ENCODE measurements around the gene BABAM2. TPM values are rescaled to one million over a fixed set of nuclear protein-coding genes. Genes with fewer than 3 reads are reported as not detected.

Gene BABAM2
- total RNA-seq, 6 experiments from 2014 or later = 17.1 to 39.4 (median 25.5) TPM

DNA sequence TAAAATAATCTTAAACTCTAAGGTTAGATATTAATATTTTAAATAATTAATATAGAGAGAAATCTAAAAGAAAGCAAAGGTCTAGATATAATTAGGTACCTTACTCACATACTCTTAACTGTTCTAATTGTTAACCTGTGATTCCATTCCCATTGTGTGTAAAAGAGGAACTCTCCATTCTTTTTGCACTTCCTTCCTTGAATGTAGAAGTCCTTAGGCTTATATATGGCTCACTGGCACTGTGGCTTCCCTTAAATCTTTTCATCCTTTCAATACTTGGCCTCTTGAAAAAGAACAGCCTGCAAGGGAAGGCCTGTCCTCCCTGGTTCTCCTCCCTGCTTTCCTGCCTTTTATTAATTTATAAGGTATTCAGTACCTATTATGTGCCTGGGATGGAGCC lies 319.3 kb downstream of the BABAM2 start:
- no peak for ATAC-seq
- no peak overlapping the region for H3K27ac ChIP-seq

GRCh38 chr2:28210535-28210934 lies 320.0 kb downstream of the BABAM2 start:
- no peaks in the 10 kb centered on the region for H3K4me1 ChIP-seq
- DNase-seq (no peak), ATAC-seq (no peak)
- 100% methylated on average over 1 of the region's 1 CpG for WGBS (ENCODE audit: insufficient coverage, low coverage, low lambda C conversion rate, missing lambda C conversion rate)
- TF ChIP-seq, protein P1, sequence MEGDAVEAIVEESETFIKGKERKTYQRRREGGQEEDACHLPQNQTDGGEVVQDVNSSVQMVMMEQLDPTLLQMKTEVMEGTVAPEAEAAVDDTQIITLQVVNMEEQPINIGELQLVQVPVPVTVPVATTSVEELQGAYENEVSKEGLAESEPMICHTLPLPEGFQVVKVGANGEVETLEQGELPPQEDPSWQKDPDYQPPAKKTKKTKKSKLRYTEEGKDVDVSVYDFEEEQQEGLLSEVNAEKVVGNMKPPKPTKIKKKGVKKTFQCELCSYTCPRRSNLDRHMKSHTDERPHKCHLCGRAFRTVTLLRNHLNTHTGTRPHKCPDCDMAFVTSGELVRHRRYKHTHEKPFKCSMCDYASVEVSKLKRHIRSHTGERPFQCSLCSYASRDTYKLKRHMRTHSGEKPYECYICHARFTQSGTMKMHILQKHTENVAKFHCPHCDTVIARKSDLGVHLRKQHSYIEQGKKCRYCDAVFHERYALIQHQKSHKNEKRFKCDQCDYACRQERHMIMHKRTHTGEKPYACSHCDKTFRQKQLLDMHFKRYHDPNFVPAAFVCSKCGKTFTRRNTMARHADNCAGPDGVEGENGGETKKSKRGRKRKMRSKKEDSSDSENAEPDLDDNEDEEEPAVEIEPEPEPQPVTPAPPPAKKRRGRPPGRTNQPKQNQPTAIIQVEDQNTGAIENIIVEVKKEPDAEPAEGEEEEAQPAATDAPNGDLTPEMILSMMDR (IDR thresholded peaks at IDR 0.05) = no peak
- TF ChIP-seq POLR2A (IDR thresholded peaks at IDR 0.05) = no peak
- H3K27me3 ChIP-seq = no peaks in the 10 kb centered on the region
- no peaks in the 10 kb centered on the region for H3K9me3 ChIP-seq
- no peaks in the 10 kb centered on the region for H3K36me3 ChIP-seq
- H3K27ac ChIP-seq = no peak overlapping the region
- H3K4me3 ChIP-seq = no peak overlapping the region
- intact Hi-C loops (cut with DNase I) = no loop called here

More for the DNA sequence above, 319.3 kb downstream of the BABAM2 start:
- no peaks in the 10 kb centered on the region for H3K9me3 ChIP-seq
- H3K4me1 ChIP-seq = no peaks in the 10 kb centered on the region
- no peak for DNase-seq
- H3K27me3 ChIP-seq = no peaks in the 10 kb centered on the region
- TF ChIP-seq, protein P1 (IDR thresholded peaks at IDR 0.05) = no peak
- no peak for TF ChIP-seq POLR2A (IDR thresholded peaks at IDR 0.05)
- H3K36me3 ChIP-seq = no peaks in the 10 kb centered on the region
- no peak overlapping the region for H3K4me3 ChIP-seq
- intact Hi-C loops (cut with DNase I) = no loop called here

DNA sequence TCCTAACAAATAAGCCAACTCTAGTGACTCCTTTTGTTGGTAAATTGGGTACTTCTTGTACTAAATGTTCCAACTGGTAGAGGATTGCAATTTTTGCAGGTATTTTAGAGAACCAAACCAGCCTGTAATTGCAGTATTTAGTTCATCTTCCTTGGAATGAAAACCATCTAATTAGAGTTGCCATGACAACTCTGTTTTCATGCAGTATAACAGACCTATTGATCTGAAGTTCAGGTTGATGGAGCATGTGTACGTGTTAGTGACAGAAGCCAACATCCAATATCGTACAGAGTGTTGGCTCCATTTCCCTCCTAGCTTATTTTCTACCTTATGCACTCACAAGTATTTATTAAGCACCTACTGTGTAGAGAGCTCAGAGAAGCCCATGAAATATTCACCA lies 325.8 kb downstream of the BABAM2 start:
- H3K9me3 ChIP-seq = no peaks in the 10 kb centered on the region
- H3K36me3 ChIP-seq = no peaks in the 10 kb centered on the region
- H3K4me3 ChIP-seq = no peak overlapping the region
- WGBS (ENCODE audit: insufficient coverage, low coverage, low lambda C conversion rate, missing lambda C conversion rate) = 48% methylated on average over 2 of the region's 2 CpGs
- intact Hi-C loops (cut with DNase I) = no loop called here
- no peak overlapping the region for H3K27ac ChIP-seq
- no peaks in the 10 kb centered on the region for H3K4me1 ChIP-seq
- no peak for TF ChIP-seq POLR2A (IDR thresholded peaks at IDR 0.05)
- TF ChIP-seq, protein P1 (IDR thresholded peaks at IDR 0.05) = no peak
- no peaks in the 10 kb centered on the region for H3K27me3 ChIP-seq
- no peak for ATAC-seq
- DNase-seq = no peak

DNA sequence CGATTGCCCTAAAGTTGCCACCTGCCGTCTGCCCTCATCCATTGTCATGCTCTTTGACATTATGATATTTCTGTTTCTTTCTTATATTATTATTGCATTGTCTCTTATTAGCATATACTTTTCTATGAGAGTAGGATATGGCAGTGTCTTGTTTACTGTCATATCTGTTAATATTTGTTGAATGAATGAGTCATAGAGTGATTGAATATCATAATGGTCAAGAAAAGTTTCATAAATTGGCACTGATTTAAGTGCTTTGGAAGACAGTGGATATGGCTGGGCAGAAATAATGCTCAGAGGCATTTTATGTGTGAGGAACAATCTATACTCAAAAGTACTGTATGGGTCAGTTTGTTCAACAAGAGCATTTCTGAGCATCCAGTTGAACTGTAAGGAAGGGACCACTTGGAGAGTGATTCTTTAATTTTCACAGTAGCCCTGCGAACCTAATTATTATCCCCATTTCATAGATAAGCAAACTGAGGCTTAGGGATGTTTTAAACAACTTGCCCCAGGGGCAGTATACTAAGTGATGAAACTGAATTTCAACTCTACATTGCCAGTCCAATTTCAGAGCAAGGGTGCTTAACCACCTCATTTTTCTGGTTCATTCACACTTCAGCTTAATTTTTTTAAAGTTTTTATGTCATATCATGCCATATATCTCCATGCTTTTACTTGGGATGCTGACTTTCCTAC lies 326.7 kb downstream of the BABAM2 start:
- TF ChIP-seq POLR2A (IDR thresholded peaks at IDR 0.05) = no peak
- TF ChIP-seq, protein P1 (IDR thresholded peaks at IDR 0.05) = no peak
- no peak overlapping the region for H3K4me3 ChIP-seq
- DNase-seq = no peak
- no peaks in the 10 kb centered on the region for H3K27me3 ChIP-seq
- 94% methylated on average over 3 of the region's 3 CpGs for WGBS (ENCODE audit: insufficient coverage, low coverage, low lambda C conversion rate, missing lambda C conversion rate)
- no peaks in the 10 kb centered on the region for H3K36me3 ChIP-seq
- H3K9me3 ChIP-seq = no peaks in the 10 kb centered on the region
- ATAC-seq = no peak
- H3K4me1 ChIP-seq = no peaks in the 10 kb centered on the region
- H3K27ac ChIP-seq = no peak overlapping the region
- intact Hi-C loops (cut with DNase I) = no loop called here

DNA sequence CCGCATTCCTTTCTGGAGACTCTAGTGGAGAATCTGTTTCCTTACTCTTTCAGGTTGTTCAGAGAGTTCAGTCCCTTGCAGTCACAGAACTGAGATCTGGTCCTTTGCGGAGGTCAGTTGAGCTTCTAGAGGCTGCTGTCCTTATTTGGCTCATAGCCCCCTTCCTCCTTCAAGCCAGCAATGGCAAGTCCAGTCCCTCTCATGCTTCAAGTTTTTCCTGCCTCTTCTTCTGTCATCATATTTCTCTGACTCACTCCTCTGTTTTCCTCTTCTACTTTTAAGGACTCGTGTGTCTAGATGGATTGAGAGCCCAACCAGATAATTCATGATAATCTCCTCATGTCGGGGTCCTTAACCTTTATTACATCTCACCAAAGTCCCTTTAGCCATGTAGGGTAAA lies 328.6 kb downstream of the BABAM2 start:
- Histone ChIP-seq H3K9me3 (no peaks in the 10 kb centered on the region), H3K4me3 (no peak overlapping the region), H3K4me1 (no peaks in the 10 kb centered on the region), H3K36me3 (no peaks in the 10 kb centered on the region), H3K27ac (no peak overlapping the region), H3K27me3 (no peaks in the 10 kb centered on the region)
- TF ChIP-seq, protein P1 (IDR thresholded peaks at IDR 0.05) = no peak
- TF ChIP-seq POLR2A (IDR thresholded peaks at IDR 0.05) = no peak
- WGBS (ENCODE audit: insufficient coverage, low coverage, low lambda C conversion rate, missing lambda C conversion rate) = 96% methylated on average over 4 of the region's 4 CpGs
- intact Hi-C loops (cut with DNase I) = no loop called here
- no peak for DNase-seq
- ATAC-seq = no peak

Measured in right lobe of liver (tissue), 6 donors.